ENCODE data around the gene CDC45. TPM values are rescaled to one million over a fixed set of nuclear protein-coding genes. Genes with fewer than 3 reads are reported as not detected.

The CDC45 gene
- total and polyA plus RNA-seq, 2 donors from 2014 or later = 0.32 to 1.1 TPM

GRCh38 chr22:19499880-19500242 lies 20.1 kb downstream of the CDC45 start:
- TF ChIP-seq, protein P1, sequence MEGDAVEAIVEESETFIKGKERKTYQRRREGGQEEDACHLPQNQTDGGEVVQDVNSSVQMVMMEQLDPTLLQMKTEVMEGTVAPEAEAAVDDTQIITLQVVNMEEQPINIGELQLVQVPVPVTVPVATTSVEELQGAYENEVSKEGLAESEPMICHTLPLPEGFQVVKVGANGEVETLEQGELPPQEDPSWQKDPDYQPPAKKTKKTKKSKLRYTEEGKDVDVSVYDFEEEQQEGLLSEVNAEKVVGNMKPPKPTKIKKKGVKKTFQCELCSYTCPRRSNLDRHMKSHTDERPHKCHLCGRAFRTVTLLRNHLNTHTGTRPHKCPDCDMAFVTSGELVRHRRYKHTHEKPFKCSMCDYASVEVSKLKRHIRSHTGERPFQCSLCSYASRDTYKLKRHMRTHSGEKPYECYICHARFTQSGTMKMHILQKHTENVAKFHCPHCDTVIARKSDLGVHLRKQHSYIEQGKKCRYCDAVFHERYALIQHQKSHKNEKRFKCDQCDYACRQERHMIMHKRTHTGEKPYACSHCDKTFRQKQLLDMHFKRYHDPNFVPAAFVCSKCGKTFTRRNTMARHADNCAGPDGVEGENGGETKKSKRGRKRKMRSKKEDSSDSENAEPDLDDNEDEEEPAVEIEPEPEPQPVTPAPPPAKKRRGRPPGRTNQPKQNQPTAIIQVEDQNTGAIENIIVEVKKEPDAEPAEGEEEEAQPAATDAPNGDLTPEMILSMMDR (IDR thresholded peaks at IDR 0.05; ENCODE audit: borderline replicate concordance, extremely low read depth, insufficient read depth) = no peak
- no peaks in the 10 kb centered on the region for H3K9me3 ChIP-seq (ENCODE audit: control insufficient read depth in 2 of 3, insufficient read depth in 1 of 3, low read length in 3 of 3)
- intact Hi-C loops (cut with DNase I) = loop anchor here (10.0 kb wide), 1 partner anchor 125 kb away; no protein-coding TSS in a partner anchor

GRCh38 chr22:19501897-19502447 lies 22.3 kb downstream of the CDC45 start:
- no peak for FAIRE-seq

More at GRCh38 chr22:19499880-19500242, 20.1 kb downstream of the CDC45 start:
- Histone ChIP-seq H3K9ac (ENCODE audit: low read length in 3 of 3) (no peak overlapping the region), H3K4me1 (ENCODE audit: control insufficient read depth in 2 of 3, insufficient read depth in 2 of 3, low read depth in 1 of 3, low read length in 3 of 3) (no peaks in the 10 kb centered on the region), H3K4me3 (ENCODE audit: low read length in 3 of 3) (no peak overlapping the region), H3K36me3 (ENCODE audit: control insufficient read depth in 2 of 3, insufficient read depth in 3 of 3, low read length in 3 of 3) (no peaks in the 10 kb centered on the region), H3K27me3 (ENCODE audit: control insufficient read depth, insufficient read depth, low read length) (no peaks in the 10 kb centered on the region), H3K27ac (ENCODE audit: low read depth in 2 of 2, low read length in 2 of 2) (no peak overlapping the region)
- DNase-seq (no peak), FAIRE-seq (no peak)

GRCh38 chr22:19503367-19503766 lies 23.6 kb downstream of the CDC45 start:
- FAIRE-seq = no peak

More at GRCh38 chr22:19501897-19502447, 22.3 kb downstream of the CDC45 start:
- no peaks in the 10 kb centered on the region for H3K27me3 ChIP-seq (ENCODE audit: control insufficient read depth, insufficient read depth, low read length)
- no peak for DNase-seq
- no peaks in the 10 kb centered on the region for H3K9me3 ChIP-seq (ENCODE audit: control insufficient read depth in 2 of 3, insufficient read depth in 1 of 3, low read length in 3 of 3)
- no peak overlapping the region for H3K4me3 ChIP-seq (ENCODE audit: low read length in 3 of 3)
- no peak overlapping the region for H3K9ac ChIP-seq (ENCODE audit: low read length in 3 of 3)
- H3K36me3 ChIP-seq (ENCODE audit: control insufficient read depth in 2 of 3, insufficient read depth in 3 of 3, low read length in 3 of 3) = no peaks in the 10 kb centered on the region
- intact Hi-C loops (cut with DNase I) = no loop called here
- no peak overlapping the region for H3K27ac ChIP-seq (ENCODE audit: low read depth in 2 of 2, low read length in 2 of 2)
- H3K4me1 ChIP-seq (ENCODE audit: control insufficient read depth in 2 of 3, insufficient read depth in 2 of 3, low read depth in 1 of 3, low read length in 3 of 3) = no peaks in the 10 kb centered on the region
- TF ChIP-seq, protein P1 (IDR thresholded peaks at IDR 0.05; ENCODE audit: borderline replicate concordance, extremely low read depth, insufficient read depth) = no peak

More at GRCh38 chr22:19503367-19503766, 23.6 kb downstream of the CDC45 start:
- Histone ChIP-seq H3K9me3 (ENCODE audit: control insufficient read depth in 2 of 3, insufficient read depth in 1 of 3, low read length in 3 of 3) (no peaks in the 10 kb centered on the region), H3K36me3 (ENCODE audit: control insufficient read depth in 2 of 3, insufficient read depth in 3 of 3, low read length in 3 of 3) (no peaks in the 10 kb centered on the region), H3K9ac (ENCODE audit: low read length in 3 of 3) (no peak overlapping the region), H3K4me3 (ENCODE audit: low read length in 3 of 3) (no peak overlapping the region), H3K27ac (ENCODE audit: low read depth in 2 of 2, low read length in 2 of 2) (no peak overlapping the region), H3K27me3 (ENCODE audit: control insufficient read depth, insufficient read depth, low read length) (no peaks in the 10 kb centered on the region), H3K4me1 (ENCODE audit: control insufficient read depth in 2 of 3, insufficient read depth in 2 of 3, low read depth in 1 of 3, low read length in 3 of 3) (no peaks in the 10 kb centered on the region)
- intact Hi-C loops (cut with DNase I) = no loop called here
- DNase-seq = no peak
- TF ChIP-seq, protein P1 (IDR thresholded peaks at IDR 0.05; ENCODE audit: borderline replicate concordance, extremely low read depth, insufficient read depth) = no peak

Data from kidney (tissue), 14 donors.